ENCODE data around the gene COMMD7. TPM values are rescaled to one million over a fixed set of nuclear protein-coding genes. Genes with fewer than 3 reads are reported as not detected.

The COMMD7 gene
- total RNA-seq, 2 experiments from 2014 or later = 30.7 to 34.0 TPM

- CTCF ChIA-PET = interaction anchor here (1.0 to 7.5 kb wide), 5 partner anchors 8 to 100 kb away, joined by 3 to 356 read pairs (median 9); partner anchors contain the start of genes C20orf203, COMMD7 and DNMT3B
- Mint-ChIP-seq H3K9me3 (no peaks in the 10 kb centered on the region), H3K27ac (peak overlapping the region; percentile 63), H3K4me1 (ENCODE audit: low read depth) (peaks cover 46% of the 10 kb centered on the region), H3K27me3 (no peaks in the 10 kb centered on the region), H3K36me3 (ENCODE audit: low read depth) (no peaks in the 10 kb centered on the region), H3K4me3 (no peak overlapping the region)
- ATAC-seq (peak; percentile 80), DNase-seq (peak; percentile 67)
- POLR2A ChIA-PET = interaction anchor here (1.0 to 2.7 kb wide), 3 partner anchors 13 to 102 kb away, joined by 3 to 12 read pairs (median 3); partner anchors contain the start of genes C20orf203 and DNMT3B
- TF ChIP-seq CTCF (IDR thresholded peaks at IDR 0.05) = no peak
- intact Hi-C loops (cut with micrococcal nuclease) = no loop called here
Measured at GRCh38 chr20:32775336-32775991, 32.2 kb upstream of the COMMD7 start.

- POLR2A ChIA-PET = interaction anchor here (1.1 kb wide), 1 partner anchor 100 kb away, joined by 4 read pairs; the partner anchor contains the start of gene C20orf203
- CTCF ChIA-PET = interaction anchor here (0.6 to 1.4 kb wide), 3 partner anchors 11 to 19 kb away, joined by 3 read pairs; no protein-coding TSS in a partner anchor
- H3K9me3 Mint-ChIP-seq = no peaks in the 10 kb centered on the region
- ATAC-seq (no peak), DNase-seq (no peak)
- no peak overlapping the region for H3K4me3 Mint-ChIP-seq
- no peak for TF ChIP-seq CTCF (IDR thresholded peaks at IDR 0.05)
- no peak overlapping the region for H3K27ac Mint-ChIP-seq
- H3K36me3 Mint-ChIP-seq (ENCODE audit: low read depth) = no peaks in the 10 kb centered on the region
- no peaks in the 10 kb centered on the region for H3K27me3 Mint-ChIP-seq
- H3K4me1 Mint-ChIP-seq (ENCODE audit: low read depth) = peaks cover 46% of the 10 kb centered on the region
- intact Hi-C loops (cut with micrococcal nuclease) = no loop called here
Measured at GRCh38 chr20:32773855-32774254, 30.6 kb upstream of the COMMD7 start.

GRCh38 chr20:32773223-32773622 is 30.0 kb upstream of the COMMD7 start:
- no peak for TF ChIP-seq CTCF (IDR thresholded peaks at IDR 0.05)
- CTCF ChIA-PET = interaction anchor here (1.4 kb wide), 1 partner anchor 10 kb away, joined by 3 read pairs; no protein-coding TSS in a partner anchor

GRCh38 chr20:32772046-32772445 is 28.8 kb upstream of the COMMD7 start:
- H3K27ac Mint-ChIP-seq = no peak overlapping the region
- ATAC-seq (no peak), DNase-seq (no peak)
- H3K27me3 Mint-ChIP-seq = no peaks in the 10 kb centered on the region
- POLR2A ChIA-PET = no interaction called here
- H3K4me1 Mint-ChIP-seq (ENCODE audit: low read depth) = peaks cover 41% of the 10 kb centered on the region
- H3K4me3 Mint-ChIP-seq = no peak overlapping the region
- intact Hi-C loops (cut with micrococcal nuclease) = no loop called here
- no peaks in the 10 kb centered on the region for H3K9me3 Mint-ChIP-seq
- no peaks in the 10 kb centered on the region for H3K36me3 Mint-ChIP-seq (ENCODE audit: low read depth)
- TF ChIP-seq CTCF (IDR thresholded peaks at IDR 0.05) = no peak
- CTCF ChIA-PET = no interaction called here

More at GRCh38 chr20:32773223-32773622, 30.0 kb upstream of the COMMD7 start:
- Mint-ChIP-seq H3K27ac (no peak overlapping the region), H3K36me3 (ENCODE audit: low read depth) (no peaks in the 10 kb centered on the region), H3K9me3 (no peaks in the 10 kb centered on the region), H3K4me3 (no peak overlapping the region), H3K27me3 (no peaks in the 10 kb centered on the region), H3K4me1 (ENCODE audit: low read depth) (peaks cover 46% of the 10 kb centered on the region)
- ATAC-seq = no peak
- POLR2A ChIA-PET = no interaction called here
- DNase-seq = no peak
- intact Hi-C loops (cut with micrococcal nuclease) = no loop called here

Data from activated CD8-positive, alpha-beta T cell treated with anti-CD3 and anti-CD28 coated beads for 36 hours (primary cell).